ENCODE measurements around the gene TRIM24.
"Not testable (repeated sequence)": the region's sequence is repeated elsewhere in the genome, so short reads cannot be mapped to it uniquely, and the experiment has no call there.

The TRIM24 gene

GRCh38 chr7:138495485-138495884, 35.4 kb downstream of the TRIM24 start:
- no peak for DNase-seq

- DNase-seq = no peak
Observed at GRCh38 chr7:138499340-138499739, 39.3 kb downstream of the TRIM24 start.

GRCh38 chr7:138500303-138500702, 40.2 kb downstream of the TRIM24 start:
- not testable (repeated sequence) for DNase-seq

- no peak for DNase-seq
Observed at GRCh38 chr7:138500892-138501291, 40.8 kb downstream of the TRIM24 start.

- no peak for DNase-seq
Observed at GRCh38 chr7:138502023-138502767, 42.1 kb downstream of the TRIM24 start.

GRCh38 chr7:138505361-138505873, 45.4 kb downstream of the TRIM24 start:
- no peak for DNase-seq

- DNase-seq = no peak
Observed at GRCh38 chr7:138506764-138507163, 46.7 kb downstream of the TRIM24 start.

GRCh38 chr7:138510003-138510402, 49.9 kb downstream of the TRIM24 start:
- no peak for DNase-seq

- no peak for DNase-seq
Observed at GRCh38 chr7:138512092-138512858, 52.2 kb downstream of the TRIM24 start.

- no peak for DNase-seq
Observed at GRCh38 chr7:138512885-138513284, 52.8 kb downstream of the TRIM24 start.

GRCh38 chr7:138513344-138513871, 53.3 kb downstream of the TRIM24 start:
- DNase-seq = no peak

GRCh38 chr7:138514044-138514443, 54.0 kb downstream of the TRIM24 start:
- no peak for DNase-seq

- DNase-seq = no peak
Observed at GRCh38 chr7:138515001-138515528, 55.0 kb downstream of the TRIM24 start.

- no peak for DNase-seq
Observed at GRCh38 chr7:138519061-138519798, 59.2 kb downstream of the TRIM24 start.

GRCh38 chr7:138520742-138521141, 60.7 kb downstream of the TRIM24 start:
- no peak for DNase-seq

GRCh38 chr7:138521837-138522461, 61.9 kb downstream of the TRIM24 start:
- no peak for DNase-seq

- no peak for DNase-seq
Observed at GRCh38 chr7:138524259-138524658, 64.2 kb downstream of the TRIM24 start.

- no peak for DNase-seq
Observed at GRCh38 chr7:138525757-138526156, 65.7 kb downstream of the TRIM24 start.

- DNase-seq = no peak
Observed at GRCh38 chr7:138527746-138528223, 67.7 kb downstream of the TRIM24 start.

- not testable (repeated sequence) for DNase-seq
Observed at GRCh38 chr7:138536833-138537232, 76.8 kb downstream of the TRIM24 start.

GRCh38 chr7:138538518-138538917, 78.5 kb downstream of the TRIM24 start:
- DNase-seq = no peak

- DNase-seq = no peak
Observed at GRCh38 chr7:138538997-138539644, 79.1 kb downstream of the TRIM24 start.
